HepG2 (cell line): Measurements from ENCODE around the gene CABP2.
"Not testable (repeated sequence)": the region's sequence is repeated elsewhere in the genome, so short reads cannot be mapped to it uniquely, and the experiment has no call there.

Experiments
- AFF4 ChIP-seq: sonication (generic); formaldehyde crosslinking; IDR thresholded peaks from 2 replicates; pipeline ENCODE4 v1.4.0; 2020; ENCODE audit warnings: missing genetic modification reagents
- EP300 ChIP-seq, 3 experiments: sonication (generic) in 1 of 3; formaldehyde crosslinking in 1 of 3; IDR thresholded peaks; 2 replicates each; pipeline versions ENCODE4 v1.5.1 to v1.6.1; 2011 to 2020; ENCODE audit warnings: low read depth in 2 of 3, low read length in 2 of 3, borderline replicate concordance in 1 of 3, improper control_type of control experiment in 1 of 3, mild to moderate bottlenecking in 1 of 3, missing genetic modification reagents in 1 of 3, moderate library complexity in 1 of 3
- EZH2 ChIP-seq: conservative IDR thresholded peaks from 2 replicates; pipeline ENCODE4 v1.6.1; 2012; ENCODE audit warnings: mild to moderate bottlenecking, low read depth, low read length, moderate library complexity
- MED1 ChIP-seq: sonication (generic); formaldehyde crosslinking; IDR thresholded peaks from 2 replicates; pipeline ENCODE4 v1.4.0; 2020; ENCODE audit warnings: missing genetic modification reagents
- POLR2A ChIP-seq, 2 experiments: IDR thresholded peaks; 2 replicates each; pipeline ENCODE4 v1.6.1; 2011; ENCODE audit warnings: low read depth in 2 of 2, low read length in 2 of 2, mild to moderate bottlenecking in 1 of 2, moderate library complexity in 1 of 2; ENCODE audit not compliant: insufficient read depth in 1 of 2
- SRSF1 ChIP-seq: fragments of 200-400 bp; formaldehyde crosslinking; optimal IDR thresholded peaks from 2 replicates; pipeline ENCODE3; 2017; ENCODE audit warnings: mild to moderate bottlenecking, low read depth, low read length, moderate library complexity
- TBL1XR1 ChIP-seq: fragments of 150-350 bp; IDR thresholded peaks from 2 replicates; pipeline ENCODE4 v1.6.1; 2014; ENCODE audit warnings: borderline replicate concordance, low read length; ENCODE audit not compliant: partially characterized antibody
- ZNF841 ChIP-seq: sonication (generic); formaldehyde crosslinking; IDR thresholded peaks from 2 replicates; pipeline ENCODE4 v1.8.1; 2023; ENCODE audit warnings: missing genetic modification reagents, borderline replicate concordance
- ZNF878 ChIP-seq: sonication (generic); formaldehyde crosslinking; IDR thresholded peaks from 2 replicates; pipeline ENCODE4 v1.8.1; 2023; ENCODE audit warnings: mild to moderate bottlenecking, missing genetic modification reagents, moderate library complexity
- TF ChIP-seq, protein P1 (sequence below): sonication (generic); formaldehyde crosslinking; conservative IDR thresholded peaks from 2 replicates; pipeline ENCODE4 v1.4.0; 2020; ENCODE audit warnings: missing genetic modification reagents

DNA sequence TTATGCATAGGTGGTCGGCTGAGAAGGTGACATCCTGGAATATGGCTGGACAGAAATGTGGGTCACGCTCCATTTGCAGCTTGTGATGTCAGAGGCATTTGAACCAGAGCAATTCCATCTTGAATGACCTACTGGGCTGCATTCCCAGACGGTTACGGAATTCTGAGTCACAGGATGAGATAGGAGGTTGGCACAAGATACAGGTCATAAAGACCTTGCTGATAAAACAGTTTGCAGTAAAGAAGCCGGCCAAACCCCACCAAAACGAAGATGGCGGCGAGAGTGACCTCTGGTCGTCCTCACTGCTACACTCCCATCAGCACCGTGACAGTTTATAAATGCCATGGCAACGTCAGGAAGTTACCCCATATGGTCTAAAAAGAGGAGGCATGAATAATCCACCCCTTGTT is 40.5 kb upstream of the CABP2 start:
- not testable (repeated sequence) for TF ChIP-seq SRSF1; MED1 (CRISPR knock-in tag); POLR2A (IDR thresholded peaks at IDR 0.05; ENCODE audit: insufficient read depth in 1 of 2, low read depth in 2 of 2, low read length in 2 of 2); EZH2; AFF4 (CRISPR knock-in tag); ZNF878; EP300 (IDR thresholded peaks at IDR 0.05; ENCODE audit: low read depth in 2 of 2, low read length in 2 of 2); EP300 (CRISPR knock-in tag; IDR thresholded peaks at IDR 0.05; ENCODE audit: borderline replicate concordance); TBL1XR1; ZNF841
- TF ChIP-seq, protein P1, sequence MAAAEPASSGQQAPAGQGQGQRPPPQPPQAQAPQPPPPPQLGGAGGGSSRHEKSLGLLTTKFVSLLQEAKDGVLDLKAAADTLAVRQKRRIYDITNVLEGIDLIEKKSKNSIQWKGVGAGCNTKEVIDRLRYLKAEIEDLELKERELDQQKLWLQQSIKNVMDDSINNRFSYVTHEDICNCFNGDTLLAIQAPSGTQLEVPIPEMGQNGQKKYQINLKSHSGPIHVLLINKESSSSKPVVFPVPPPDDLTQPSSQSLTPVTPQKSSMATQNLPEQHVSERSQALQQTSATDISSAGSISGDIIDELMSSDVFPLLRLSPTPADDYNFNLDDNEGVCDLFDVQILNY, result not testable (repeated sequence)
